RWPE2 (cell line): ENCODE results near the gene TMEM187.
A peak's percentile ranks its signal among the peaks of the same experiment; 100 is the strongest.

Experiments used
- ATAC-seq: fragments of 200-7000 bp; cut with Tn5 transposase; 3 replicates; pipeline ENCODE4 v1.9.1; 2021; ENCODE audit warnings: low read depth
- DNase-seq: peaks from one replicate; pipeline ENCODE4 v3.0.0-alpha.2; 2020; ENCODE audit warnings: low spot score
- H3K27ac ChIP-seq: fragments of 450-650 bp; 2 replicates; pipeline ENCODE4 v1.5.1; 2017; ENCODE audit warnings: mild to moderate bottlenecking; ENCODE audit not compliant: poor library complexity, severe bottlenecking
- H3K27me3 ChIP-seq: fragments of 250-450 bp; sonication (Bioruptor Pico); 2 replicates; pipeline ENCODE4 v1.5.1; 2021; ENCODE audit warnings: mild to moderate bottlenecking, moderate library complexity; ENCODE audit not compliant: insufficient read depth, poor library complexity, severe bottlenecking
- H3K36me3 ChIP-seq: fragments of 250-450 bp; sonication (Bioruptor Pico); 2 replicates; pipeline ENCODE4 v1.5.1; 2020; ENCODE audit warnings: low read depth, mild to moderate bottlenecking, moderate library complexity
- H3K4me1 ChIP-seq: fragments of 250-450 bp; sonication (Bioruptor Pico); 2 replicates; pipeline ENCODE4 v1.5.1; 2021; ENCODE audit warnings: mild to moderate bottlenecking, moderate library complexity; ENCODE audit not compliant: insufficient read depth, poor library complexity, severe bottlenecking
- H3K4me3 ChIP-seq: fragments of 250-450 bp; sonication (Bioruptor Pico); 2 replicates; pipeline ENCODE4 v1.5.1; 2021; ENCODE audit warnings: mild to moderate bottlenecking, moderate library complexity; ENCODE audit not compliant: severe bottlenecking
- H3K9me3 ChIP-seq: fragments of 250-450 bp; sonication (Bioruptor Pico); 2 replicates; pipeline ENCODE4 v1.5.1; 2021; ENCODE audit warnings: mild to moderate bottlenecking, moderate library complexity; ENCODE audit not compliant: severe bottlenecking
- TF ChIP-seq, protein P1 (sequence below): fragments of 450-650 bp; IDR thresholded peaks from one replicate; pipeline ENCODE4 v1.5.1; 2017; ENCODE audit warnings: mild to moderate bottlenecking, moderate library complexity; ENCODE audit not compliant: poor library complexity, severe bottlenecking

The TMEM187 gene

DNA sequence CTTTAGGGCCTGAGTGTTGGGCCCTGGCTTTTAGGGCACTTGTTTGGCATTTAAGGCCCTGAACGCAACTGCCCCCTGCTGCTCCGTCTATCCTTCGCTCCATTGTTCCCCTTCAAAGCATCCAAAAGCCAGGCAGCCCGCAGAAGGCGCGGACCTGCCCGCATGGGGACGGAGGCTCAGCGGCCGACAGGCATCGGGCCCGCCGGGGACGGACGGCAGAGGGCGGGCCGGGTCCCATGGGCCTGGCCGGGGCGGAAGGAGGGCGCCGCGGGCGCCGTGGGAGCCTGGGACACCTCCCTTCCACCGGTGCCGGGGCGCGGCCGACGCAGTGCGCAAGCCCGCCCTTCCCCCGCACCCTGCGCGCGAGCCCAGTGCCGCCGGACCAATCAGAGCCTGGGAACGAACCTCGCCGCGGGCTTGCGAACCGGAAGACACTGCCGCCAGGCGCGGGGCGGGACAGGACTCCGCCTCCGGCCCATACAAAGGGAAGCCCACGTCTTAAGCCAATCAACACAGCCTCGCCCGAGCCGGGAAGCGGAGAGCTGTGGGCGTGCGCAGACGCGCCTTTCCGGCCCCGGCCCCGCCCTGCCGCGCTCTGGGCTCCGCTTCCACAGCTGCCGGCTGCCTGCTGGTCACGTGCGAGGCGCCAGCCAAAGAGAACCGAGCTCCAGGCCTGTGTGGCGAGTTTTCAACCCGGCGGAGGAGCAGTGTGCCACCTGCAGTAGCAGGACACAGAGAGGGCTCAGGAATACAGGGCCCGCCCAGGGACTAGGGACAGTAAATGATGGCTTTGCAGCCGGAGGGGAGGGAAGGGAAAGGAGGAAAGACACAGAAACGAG, 44.4 kb upstream of the TMEM187 start:
- peak overlapping the region; percentile 91 for H3K27ac ChIP-seq
- H3K4me3 ChIP-seq = peak overlapping the region; percentile 63
- no peaks in the 10 kb centered on the region for H3K27me3 ChIP-seq
- no peaks in the 10 kb centered on the region for H3K9me3 ChIP-seq
- TF ChIP-seq, protein P1, sequence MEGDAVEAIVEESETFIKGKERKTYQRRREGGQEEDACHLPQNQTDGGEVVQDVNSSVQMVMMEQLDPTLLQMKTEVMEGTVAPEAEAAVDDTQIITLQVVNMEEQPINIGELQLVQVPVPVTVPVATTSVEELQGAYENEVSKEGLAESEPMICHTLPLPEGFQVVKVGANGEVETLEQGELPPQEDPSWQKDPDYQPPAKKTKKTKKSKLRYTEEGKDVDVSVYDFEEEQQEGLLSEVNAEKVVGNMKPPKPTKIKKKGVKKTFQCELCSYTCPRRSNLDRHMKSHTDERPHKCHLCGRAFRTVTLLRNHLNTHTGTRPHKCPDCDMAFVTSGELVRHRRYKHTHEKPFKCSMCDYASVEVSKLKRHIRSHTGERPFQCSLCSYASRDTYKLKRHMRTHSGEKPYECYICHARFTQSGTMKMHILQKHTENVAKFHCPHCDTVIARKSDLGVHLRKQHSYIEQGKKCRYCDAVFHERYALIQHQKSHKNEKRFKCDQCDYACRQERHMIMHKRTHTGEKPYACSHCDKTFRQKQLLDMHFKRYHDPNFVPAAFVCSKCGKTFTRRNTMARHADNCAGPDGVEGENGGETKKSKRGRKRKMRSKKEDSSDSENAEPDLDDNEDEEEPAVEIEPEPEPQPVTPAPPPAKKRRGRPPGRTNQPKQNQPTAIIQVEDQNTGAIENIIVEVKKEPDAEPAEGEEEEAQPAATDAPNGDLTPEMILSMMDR = peak; percentile 11
- no peaks in the 10 kb centered on the region for H3K4me1 ChIP-seq
- peaks cover 4% of the 10 kb centered on the region for H3K36me3 ChIP-seq
- DNase-seq (peak; percentile 94), ATAC-seq (peak; percentile 91)

DNA sequence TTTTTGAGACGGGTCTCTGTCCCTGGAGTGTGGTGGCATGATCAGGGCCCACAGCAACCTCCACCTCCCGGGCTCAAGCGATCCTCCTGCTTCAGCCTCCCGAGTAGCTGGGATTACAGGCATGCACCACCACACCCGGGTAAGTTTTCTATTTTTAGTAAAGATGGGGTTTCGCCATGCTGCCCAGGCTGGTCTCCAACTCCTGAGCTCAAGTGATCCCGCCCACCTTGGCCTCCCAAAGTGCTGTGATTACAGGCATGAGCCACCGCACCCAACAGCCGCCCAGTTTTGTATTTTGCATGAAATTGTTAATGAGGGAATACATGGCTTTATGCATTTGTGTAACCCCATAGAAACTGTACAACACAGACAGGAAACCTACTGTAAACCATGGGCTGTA, 43.7 kb upstream of the TMEM187 start:
- ATAC-seq (no peak), DNase-seq (no peak)

DNA sequence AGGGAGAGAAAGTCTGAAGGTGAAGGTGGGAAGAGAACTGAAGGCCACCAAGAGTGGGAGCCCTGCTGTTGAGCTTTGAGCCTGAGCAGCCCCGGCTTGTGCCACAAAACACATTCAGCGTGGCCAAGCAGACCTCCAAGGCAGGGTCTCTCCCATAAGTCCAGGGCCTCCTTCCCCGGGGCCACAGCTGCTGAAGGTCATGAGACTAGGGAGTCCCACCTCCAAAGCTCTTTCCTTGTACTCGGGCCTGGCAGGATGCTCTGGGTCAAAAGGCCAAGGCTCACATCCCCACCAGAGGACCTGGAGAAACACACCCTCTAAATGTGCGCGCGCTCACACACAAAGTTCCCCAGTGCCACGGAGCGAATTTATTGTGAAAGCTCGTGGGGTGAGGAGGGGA, 43.0 kb upstream of the TMEM187 start:
- Histone ChIP-seq H3K27me3 (no peaks in the 10 kb centered on the region), H3K9me3 (no peaks in the 10 kb centered on the region), H3K4me1 (no peaks in the 10 kb centered on the region), H3K27ac (no peak overlapping the region), H3K36me3 (peaks cover 12% of the 10 kb centered on the region), H3K4me3 (no peak overlapping the region)
- DNase-seq (no peak), ATAC-seq (no peak)
- TF ChIP-seq, protein P1 = no peak

More for the DNA sequence above, 43.7 kb upstream of the TMEM187 start:
- Histone ChIP-seq H3K36me3 (peaks cover 11% of the 10 kb centered on the region), H3K27me3 (no peaks in the 10 kb centered on the region), H3K4me3 (no peak overlapping the region), H3K9me3 (no peaks in the 10 kb centered on the region), H3K27ac (peak overlapping the region; percentile 91), H3K4me1 (no peaks in the 10 kb centered on the region)
- TF ChIP-seq, protein P1 = no peak

DNA sequence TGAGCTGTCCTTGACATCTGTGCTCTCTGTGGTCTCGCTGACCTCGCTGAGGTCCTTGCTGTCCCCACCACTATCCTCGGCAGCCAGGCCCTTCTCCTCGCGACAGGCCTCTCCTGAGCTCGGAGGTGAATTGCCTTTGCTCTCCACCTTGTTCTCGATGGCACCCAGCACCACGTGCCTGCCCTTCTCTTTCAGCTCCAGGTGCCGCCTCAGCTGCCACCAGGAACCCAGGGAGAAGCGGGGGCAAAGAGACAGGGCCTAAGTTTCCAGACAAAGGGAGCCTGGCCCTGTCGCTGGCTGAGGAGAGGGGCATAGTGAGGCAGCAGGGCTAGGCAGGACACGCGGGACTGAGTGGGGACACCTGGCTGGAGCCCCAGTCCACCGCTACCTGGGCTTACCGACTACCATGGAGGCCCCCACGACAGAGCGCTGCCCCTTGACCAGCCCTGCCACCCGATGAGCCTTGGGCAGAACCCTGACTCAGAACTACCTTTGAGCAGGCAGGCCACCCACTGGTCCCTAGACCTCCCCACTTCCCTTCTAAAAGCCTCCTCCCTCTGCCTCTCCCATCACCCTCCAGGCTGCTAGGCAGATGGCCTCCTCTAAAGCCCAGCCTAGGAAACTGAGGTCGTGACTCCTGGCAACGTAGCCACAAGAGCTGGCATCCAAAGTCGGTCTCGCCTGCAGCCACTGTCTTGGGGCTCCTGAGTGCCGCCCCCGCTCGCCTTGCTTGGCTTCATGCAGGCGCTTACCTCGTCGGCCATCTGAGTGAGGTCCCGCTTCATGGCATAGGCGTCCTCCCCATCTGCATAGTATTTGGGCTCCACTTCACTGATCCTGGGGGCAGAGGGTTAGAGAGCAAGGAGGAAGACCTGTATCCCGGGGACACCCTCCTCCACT, 42.3 kb upstream of the TMEM187 start:
- H3K36me3 ChIP-seq = peaks cover 12% of the 10 kb centered on the region
- H3K9me3 ChIP-seq = no peaks in the 10 kb centered on the region
- H3K27ac ChIP-seq = no peak overlapping the region
- no peaks in the 10 kb centered on the region for H3K4me1 ChIP-seq
- H3K27me3 ChIP-seq = no peaks in the 10 kb centered on the region
- DNase-seq = no peak
- TF ChIP-seq, protein P1 = no peak
- no peak for ATAC-seq
- H3K4me3 ChIP-seq = no peak overlapping the region
